Stimulated activated CD8-positive, alpha-beta memory T cell treated with anti-CD3 and anti-CD28 coated beads, Interleukin-4, amount 100 ng/mL, for 1 hour (primary cell): Measurements from ENCODE around the gene RINT1.
"Not testable (repeated sequence)": the region's sequence is repeated elsewhere in the genome, so short reads cannot be mapped to it uniquely, and the experiment has no call there.

Source experiments
- DNase-seq, 2 donors: peaks; one replicate each; pipeline ENCODE4 v3.0.0-alpha.2; 2020; ENCODE audit warnings: low read depth in 2 of 2, low spot score in 1 of 2

The RINT1 gene

GRCh38 chr7:105596866-105597265, 64.9 kb downstream of the RINT1 start:
- no peak for DNase-seq

DNA sequence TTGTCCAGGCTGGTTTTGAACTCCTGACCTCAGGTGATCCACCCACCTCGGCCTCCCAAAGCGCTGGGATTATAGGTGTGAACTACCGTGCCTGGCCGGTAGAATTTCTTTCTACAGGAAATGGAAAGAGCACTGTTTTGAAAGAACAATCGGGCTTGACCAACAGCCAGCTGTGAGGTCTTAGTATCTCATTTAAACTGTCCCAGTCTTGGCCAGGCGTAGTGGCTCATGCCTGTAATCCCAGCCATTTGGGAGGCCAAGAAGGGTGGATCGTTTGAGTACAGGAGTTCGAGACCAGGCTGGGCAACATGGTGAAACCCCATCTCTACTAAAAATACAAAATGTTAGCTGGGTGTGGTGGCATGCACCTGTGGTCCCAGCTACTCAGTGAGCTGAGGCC, 67.1 kb downstream of the RINT1 start:
- not testable (repeated sequence) for DNase-seq

- no peak for DNase-seq
Measured at GRCh38 chr7:105599551-105599950, 67.5 kb downstream of the RINT1 start.

GRCh38 chr7:105600720-105601550, 68.9 kb downstream of the RINT1 start:
- no peak for DNase-seq

- no peak for DNase-seq
Measured at GRCh38 chr7:105602325-105603305, 70.6 kb downstream of the RINT1 start.

- DNase-seq = no peak
Measured at GRCh38 chr7:105610165-105610930, 78.3 kb downstream of the RINT1 start.

DNA sequence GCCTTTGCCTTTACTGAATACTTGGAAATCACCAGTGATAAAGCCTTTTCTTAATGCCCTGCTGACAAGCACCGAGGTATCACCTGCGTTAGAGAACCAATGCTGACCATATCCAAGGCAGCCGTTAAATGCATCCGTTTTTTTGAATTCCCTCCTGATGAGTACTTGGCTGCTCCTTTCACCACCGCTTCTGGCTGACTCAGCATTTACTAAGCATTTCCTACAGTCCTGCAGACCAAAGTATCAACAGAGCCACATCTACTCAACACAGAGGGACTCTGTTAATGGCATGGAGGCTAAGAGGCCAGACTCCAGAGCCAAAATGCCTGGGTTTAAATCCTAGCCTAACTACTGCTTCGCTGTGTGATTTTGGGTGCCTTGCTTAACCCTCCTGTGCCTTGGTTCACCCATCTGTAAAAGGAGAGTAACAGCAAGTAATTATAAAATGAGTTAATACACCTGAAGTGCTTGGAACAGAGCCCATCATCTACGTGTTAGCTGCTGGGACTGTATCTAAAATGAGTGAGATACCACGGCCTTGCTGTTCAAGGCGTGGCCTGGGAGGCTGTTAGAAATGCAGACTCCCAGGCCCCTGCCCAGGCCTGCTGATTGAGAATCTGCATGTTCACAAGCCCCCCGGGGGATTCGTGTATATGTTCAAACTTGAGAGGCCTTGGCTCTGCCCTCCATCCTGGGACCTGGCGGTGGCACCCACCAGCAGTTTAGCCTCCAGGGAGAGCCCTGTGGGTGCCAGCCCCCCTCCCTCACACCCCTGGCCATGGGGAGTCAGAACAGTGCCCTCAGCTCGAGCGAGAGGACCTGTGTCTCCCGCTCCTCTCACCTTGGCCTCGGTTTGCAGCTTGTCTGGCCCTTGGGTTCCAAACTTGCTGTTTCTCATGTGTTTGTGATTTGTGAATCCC, 80.1 kb downstream of the RINT1 start:
- no peak for DNase-seq

- no peak for DNase-seq
Measured at GRCh38 chr7:105612806-105613205, 80.8 kb downstream of the RINT1 start.

DNA sequence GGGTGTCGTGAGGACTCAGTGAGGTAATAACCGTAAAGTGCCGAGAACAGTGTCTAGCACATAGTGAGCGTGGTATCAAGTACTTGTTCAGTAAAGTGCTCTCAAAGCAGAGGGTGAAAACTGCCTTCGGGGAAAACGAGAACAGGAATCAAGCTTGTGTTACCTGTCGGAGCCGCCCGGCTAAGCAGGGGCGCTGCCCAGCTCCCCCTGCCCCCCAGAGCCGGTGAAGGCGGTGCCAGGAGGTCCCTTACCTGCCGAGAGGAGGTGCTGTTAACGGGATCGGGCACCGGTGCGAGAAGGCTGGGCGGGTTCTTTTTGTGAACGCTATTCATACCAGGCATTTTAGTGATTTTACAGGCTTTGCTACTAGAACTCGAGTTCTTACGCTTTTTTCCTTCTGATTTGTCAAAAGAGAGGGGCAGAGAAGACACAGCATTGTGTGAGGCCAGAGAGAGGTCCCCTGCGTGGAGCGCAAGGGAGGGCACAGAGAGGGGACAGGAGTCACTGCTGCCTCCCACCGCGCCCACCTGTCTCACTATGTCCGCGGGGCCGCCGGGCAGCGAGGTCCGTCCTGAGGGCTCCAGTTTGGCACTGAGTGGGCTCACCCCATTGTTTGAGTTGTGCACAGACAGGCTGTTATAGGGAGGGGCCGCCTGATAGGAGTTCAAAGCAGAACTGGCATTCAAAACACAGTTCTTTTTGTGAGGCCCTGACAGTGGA, 81.8 kb downstream of the RINT1 start:
- DNase-seq = no peak

DNA sequence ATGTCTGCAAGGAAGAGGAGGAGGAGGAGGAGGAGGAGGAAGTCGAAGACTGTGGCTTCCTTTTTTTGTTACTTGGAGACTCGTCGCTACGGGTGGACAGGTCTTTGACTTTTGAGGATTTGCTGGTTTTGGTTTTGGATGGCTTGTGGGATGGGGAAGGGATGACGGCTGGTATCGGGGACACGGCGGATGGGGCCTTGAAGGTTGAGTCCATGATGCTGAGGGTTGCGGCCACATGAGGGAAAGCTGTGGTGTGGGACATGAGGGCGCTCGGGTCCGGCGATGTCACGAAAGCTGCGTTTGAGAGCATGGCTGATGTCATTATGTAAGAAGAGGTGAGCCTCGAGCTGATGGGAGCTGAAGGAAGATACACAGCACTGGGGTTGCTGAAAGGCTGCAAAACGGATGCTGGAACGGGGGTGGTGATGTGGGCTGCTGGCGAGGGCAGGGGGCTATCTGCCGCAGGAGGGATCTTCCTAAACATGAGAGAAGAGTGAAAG, 82.4 kb downstream of the RINT1 start:
- no peak for DNase-seq
